ENCODE data around the gene DOCK1.

GRCh38 chr10:126926568-126926967 is 21.3 kb downstream of the DOCK1 start:
- TF ChIP-seq, protein P1, sequence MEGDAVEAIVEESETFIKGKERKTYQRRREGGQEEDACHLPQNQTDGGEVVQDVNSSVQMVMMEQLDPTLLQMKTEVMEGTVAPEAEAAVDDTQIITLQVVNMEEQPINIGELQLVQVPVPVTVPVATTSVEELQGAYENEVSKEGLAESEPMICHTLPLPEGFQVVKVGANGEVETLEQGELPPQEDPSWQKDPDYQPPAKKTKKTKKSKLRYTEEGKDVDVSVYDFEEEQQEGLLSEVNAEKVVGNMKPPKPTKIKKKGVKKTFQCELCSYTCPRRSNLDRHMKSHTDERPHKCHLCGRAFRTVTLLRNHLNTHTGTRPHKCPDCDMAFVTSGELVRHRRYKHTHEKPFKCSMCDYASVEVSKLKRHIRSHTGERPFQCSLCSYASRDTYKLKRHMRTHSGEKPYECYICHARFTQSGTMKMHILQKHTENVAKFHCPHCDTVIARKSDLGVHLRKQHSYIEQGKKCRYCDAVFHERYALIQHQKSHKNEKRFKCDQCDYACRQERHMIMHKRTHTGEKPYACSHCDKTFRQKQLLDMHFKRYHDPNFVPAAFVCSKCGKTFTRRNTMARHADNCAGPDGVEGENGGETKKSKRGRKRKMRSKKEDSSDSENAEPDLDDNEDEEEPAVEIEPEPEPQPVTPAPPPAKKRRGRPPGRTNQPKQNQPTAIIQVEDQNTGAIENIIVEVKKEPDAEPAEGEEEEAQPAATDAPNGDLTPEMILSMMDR (conservative IDR thresholded peaks at IDR 0.05; ENCODE audit: low read length) = no peak
- TF ChIP-seq EZH2phosphoT487 (IDR thresholded peaks at IDR 0.05; ENCODE audit: borderline replicate concordance) = no peak
